H9 (cell line): Measurements from ENCODE around the gene NFATC2IP. TPM values are rescaled to one million over a fixed set of nuclear protein-coding genes. Genes with fewer than 3 reads are reported as not detected.

Experiments used
- DNase-seq: peaks from one replicate; pipeline ENCODE4 v3.0.0-alpha.2; 2017
- H2AFZ ChIP-seq: one replicate; pipeline ENCODE4 v1.6.1; 2013; ENCODE audit warnings: mild to moderate bottlenecking, low read length, control low read depth, moderate library complexity
- H2AK5ac ChIP-seq: 2 replicates; pipeline ENCODE4 v1.6.1; 2013; ENCODE audit warnings: low read length, control low read depth, mixed read lengths; ENCODE audit not compliant: insufficient read length
- H2BK120ac ChIP-seq: one replicate; pipeline ENCODE4 v1.6.1; 2013; ENCODE audit warnings: low read depth, mild to moderate bottlenecking, low read length, control low read depth, inconsistent platforms; ENCODE audit not compliant: poor library complexity, severe bottlenecking
- H2BK12ac ChIP-seq: 2 replicates; pipeline ENCODE4 v1.6.1; 2013; ENCODE audit warnings: low read length, control low read depth, mixed read lengths, low read depth; ENCODE audit not compliant: insufficient read length
- H2BK15ac ChIP-seq: 2 replicates; pipeline ENCODE4 v1.6.1; 2013; ENCODE audit warnings: low read depth, low read length, control low read depth
- H2BK20ac ChIP-seq: one replicate; pipeline ENCODE4 v1.6.1; 2013; ENCODE audit warnings: low read depth, mild to moderate bottlenecking, low read length, control low read depth, inconsistent platforms; ENCODE audit not compliant: poor library complexity, severe bottlenecking
- H2BK5ac ChIP-seq: 2 replicates; pipeline ENCODE4 v1.6.1; 2013; ENCODE audit warnings: low read length, control low read depth, mixed read lengths; ENCODE audit not compliant: insufficient read length
- H3K14ac ChIP-seq: 2 replicates; pipeline ENCODE4 v1.6.1; 2013; ENCODE audit warnings: low read length, control low read depth; ENCODE audit not compliant: insufficient read depth
- H3K18ac ChIP-seq: 2 replicates; pipeline ENCODE4 v1.6.1; 2013; ENCODE audit warnings: low read depth, mild to moderate bottlenecking, mixed read lengths, low read length, control low read depth; ENCODE audit not compliant: insufficient read length
- H3K23ac ChIP-seq: 2 replicates; pipeline ENCODE4 v1.6.1; 2013; ENCODE audit warnings: low read length, control low read depth, mixed read lengths, low read depth; ENCODE audit not compliant: insufficient read length
- H3K23me2 ChIP-seq: 2 replicates; pipeline ENCODE4 v1.6.1; 2013; ENCODE audit warnings: low read depth, mild to moderate bottlenecking, mixed read lengths, low read length, control low read depth; ENCODE audit not compliant: insufficient read length, poor library complexity, severe bottlenecking
- H3K27ac ChIP-seq: 2 replicates; pipeline ENCODE4 v1.5.1; 2013; ENCODE audit warnings: low read length, control low read depth, mixed read lengths, low read depth; ENCODE audit not compliant: insufficient read length
- H3K27me3 ChIP-seq: 2 replicates; pipeline ENCODE4 v1.6.1; 2013; ENCODE audit warnings: low read length, control low read depth, inconsistent platforms; ENCODE audit not compliant: insufficient read depth
- H3K4ac ChIP-seq: 2 replicates; pipeline ENCODE4 v1.6.1; 2013; ENCODE audit warnings: low read depth, mild to moderate bottlenecking, control low read depth, inconsistent platforms, low read length, moderate library complexity
- H3K4me1 ChIP-seq: 2 replicates; pipeline ENCODE4 v1.6.1; 2013; ENCODE audit warnings: low read length, control low read depth, inconsistent platforms; ENCODE audit not compliant: insufficient read depth
- H3K4me2 ChIP-seq: 2 replicates; pipeline ENCODE4 v1.6.1; 2013; ENCODE audit warnings: low read length, control low read depth, mixed read lengths; ENCODE audit not compliant: insufficient read length, insufficient read depth
- H3K56ac ChIP-seq: 2 replicates; pipeline ENCODE4 v1.6.1; 2013; ENCODE audit warnings: low read depth, mild to moderate bottlenecking, mixed read lengths, low read length, control low read depth; ENCODE audit not compliant: insufficient read length
- H3K79me1 ChIP-seq: 2 replicates; pipeline ENCODE4 v1.6.1; 2013; ENCODE audit warnings: low read depth, mild to moderate bottlenecking, moderate library complexity, low read length, control low read depth, inconsistent platforms; ENCODE audit not compliant: insufficient read depth, poor library complexity, severe bottlenecking
- H3K79me2 ChIP-seq: 2 replicates; pipeline ENCODE4 v1.6.1; 2013; ENCODE audit warnings: low read length, control low read depth, inconsistent platforms; ENCODE audit not compliant: insufficient read depth
- H3K9ac ChIP-seq: 2 replicates; pipeline ENCODE4 v1.6.1; 2013; ENCODE audit warnings: low read length, control low read depth, mixed read lengths; ENCODE audit not compliant: insufficient read length; ENCODE audit errors: extremely low read depth
- H3K9me3 ChIP-seq: one replicate; pipeline ENCODE4 v1.6.1; 2013; ENCODE audit warnings: low read depth, low read length, inconsistent platforms; ENCODE audit not compliant: control insufficient read depth
- H3T11ph ChIP-seq: one replicate; pipeline ENCODE4 v1.6.1; 2013; ENCODE audit warnings: mild to moderate bottlenecking, low read length, control low read depth, inconsistent platforms
- H4K20me1 ChIP-seq: one replicate; pipeline ENCODE4 v1.6.1; 2013; ENCODE audit not compliant: control insufficient read depth, insufficient read length, insufficient read depth
- H4K5ac ChIP-seq: 2 replicates; pipeline ENCODE4 v1.6.1; 2013; ENCODE audit warnings: low read depth, mild to moderate bottlenecking, mixed read lengths, low read length, control low read depth; ENCODE audit not compliant: insufficient read length
- H4K8ac ChIP-seq: replicated peaks from 2 replicates; pipeline ENCODE4 v1.6.1; 2013; ENCODE audit warnings: low read length, control low read depth, mixed read lengths, low read depth; ENCODE audit not compliant: insufficient read length
- H4K91ac ChIP-seq: 2 replicates; pipeline ENCODE4 v1.6.1; 2013; ENCODE audit warnings: low read depth, mild to moderate bottlenecking, moderate library complexity, mixed read lengths, low read length, control low read depth; ENCODE audit not compliant: insufficient read length
- H3K27ac Mint-ChIP-seq, 3 experiments: 2 replicates in 2 of 3; 3 replicates in 1 of 3; pipeline ENCODE4 v1.8.0; 2020 to 2021; ENCODE audit warnings: mixed read lengths in 3 of 3, mild to moderate bottlenecking in 1 of 3, moderate library complexity in 1 of 3
- H3K27me3 Mint-ChIP-seq: 2 replicates; pipeline ENCODE4 v1.8.0; 2021; ENCODE audit warnings: low read depth, mild to moderate bottlenecking, moderate library complexity, mixed read lengths
- H3K36me3 Mint-ChIP-seq, 3 experiments: 2 replicates in 2 of 3; 3 replicates in 1 of 3; pipeline ENCODE4 v1.8.0; 2020 to 2021; ENCODE audit warnings: low read depth in 3 of 3, mixed read lengths in 3 of 3; ENCODE audit not compliant: insufficient read depth in 1 of 3
- H3K4me1 Mint-ChIP-seq, 2 experiments: 2 replicates each; pipeline ENCODE4 v1.8.0; 2020; ENCODE audit warnings: mixed read lengths in 2 of 2
- H3K4me3 Mint-ChIP-seq, 2 experiments: 2 replicates in 1 of 2; 3 replicates in 1 of 2; pipeline ENCODE4 v1.8.0; 2020 to 2021; ENCODE audit warnings: mild to moderate bottlenecking in 2 of 2, mixed read lengths in 2 of 2, moderate library complexity in 1 of 2
- H3K9me3 Mint-ChIP-seq, 2 experiments: 2 replicates in 1 of 2; 3 replicates in 1 of 2; pipeline ENCODE4 v1.8.0; 2020; ENCODE audit warnings: mild to moderate bottlenecking in 2 of 2, mixed read lengths in 2 of 2, moderate library complexity in 1 of 2
- CTCF ChIP-seq: fragments of 200-600 bp; sonication (generic); conservative IDR thresholded peaks from 3 replicates; pipeline ENCODE4 v1.8.0; 2021; ENCODE audit warnings: antibody characterized with exemption, mild to moderate bottlenecking
- WGBS: extraction: QIAGEN DNeasy Blood & Tissue Kit; methylation state at CpG from one replicate; pipeline ENCODE4 v1.1.7; 2013; ENCODE audit warnings: missing lambda C conversion rate, low lambda C conversion rate, mixed read lengths; ENCODE audit not compliant: insufficient read length; ENCODE audit errors: extremely low coverage; 5-methylcytosine and 5-hydroxymethylcytosine counted together
- total RNA-seq: library from RNA; stranded (reverse); gene quantifications from 2 replicates; pipeline ENCODE4 v1.2.1, GENCODE V29; 2021

Gene NFATC2IP
- total RNA-seq, 1 experiment from 2014 or later, result 73.8 TPM

- Histone ChIP-seq H4K91ac (no peak overlapping the region), H3K4me1 (no peaks in the 10 kb centered on the region), H2BK120ac (no peak overlapping the region), H3K4ac (no peak overlapping the region), H3K27ac (no peak overlapping the region), H4K5ac (no peak overlapping the region), H3K23me2 (no peaks in the 10 kb centered on the region), H2AK5ac (no peak overlapping the region), H3K27me3 (no peaks in the 10 kb centered on the region), H4K20me1 (no peaks in the 10 kb centered on the region), H3K79me1 (no peaks in the 10 kb centered on the region), H3K23ac (no peak overlapping the region), H2AFZ (no peak overlapping the region), H3K79me2 (no peaks in the 10 kb centered on the region), H3K4me2 (no peak overlapping the region), H4K8ac (no peak overlapping the region), H3K18ac (no peak overlapping the region), H3K9me3 (no peaks in the 10 kb centered on the region), H3K14ac (no peak overlapping the region), H3K9ac (no peak overlapping the region), H2BK20ac (no peak overlapping the region), H2BK12ac (no peak overlapping the region), H3T11ph (no peak overlapping the region), H3K56ac (no peak overlapping the region), H2BK15ac (no peak overlapping the region), H2BK5ac (no peak overlapping the region)
- no peak overlapping the region; a peak in 1 of 5 replicates for H3K4me3 Mint-ChIP-seq
- DNase-seq, result no peak
- no CpG with 5 or more reads among the region's 24 CpGs for WGBS
- no peak overlapping the region; a peak in 1 of 7 replicates for H3K27ac Mint-ChIP-seq
- H3K9me3 Mint-ChIP-seq, result no peaks in the 10 kb centered on the region
- TF ChIP-seq CTCF, result no peak
- no peaks in the 10 kb centered on the region for H3K27me3 Mint-ChIP-seq
- no peaks in the 10 kb centered on the region; a peak in 1 of 4 replicates for H3K4me1 Mint-ChIP-seq
- peaks cover 0 to 13% (median 0%) of the 10 kb centered on the region in 3 experiments; a peak in 3 of 7 replicates for H3K36me3 Mint-ChIP-seq
These were observed 44.9 kb upstream of the NFATC2IP start for GRCh38 chr16:28905800-28906372.
